GM21390 (cell line): ENCODE results near the gene MYH15.

Experiments used
- ATAC-seq: cut with Tn5 transposase; IDR thresholded peaks from one replicate; pipeline ENCODE4 v1.9.1; 2021; ENCODE audit not compliant: unreplicated experiment

MYH15 gene

GRCh38 chr3:108510496-108510895 lies at the start of gene MYH15:
MYH15 (minus strand) TSS chr3:108510596; CDS start chr3:108510530, 66 bp downstream.
- no peak for ATAC-seq

DNA sequence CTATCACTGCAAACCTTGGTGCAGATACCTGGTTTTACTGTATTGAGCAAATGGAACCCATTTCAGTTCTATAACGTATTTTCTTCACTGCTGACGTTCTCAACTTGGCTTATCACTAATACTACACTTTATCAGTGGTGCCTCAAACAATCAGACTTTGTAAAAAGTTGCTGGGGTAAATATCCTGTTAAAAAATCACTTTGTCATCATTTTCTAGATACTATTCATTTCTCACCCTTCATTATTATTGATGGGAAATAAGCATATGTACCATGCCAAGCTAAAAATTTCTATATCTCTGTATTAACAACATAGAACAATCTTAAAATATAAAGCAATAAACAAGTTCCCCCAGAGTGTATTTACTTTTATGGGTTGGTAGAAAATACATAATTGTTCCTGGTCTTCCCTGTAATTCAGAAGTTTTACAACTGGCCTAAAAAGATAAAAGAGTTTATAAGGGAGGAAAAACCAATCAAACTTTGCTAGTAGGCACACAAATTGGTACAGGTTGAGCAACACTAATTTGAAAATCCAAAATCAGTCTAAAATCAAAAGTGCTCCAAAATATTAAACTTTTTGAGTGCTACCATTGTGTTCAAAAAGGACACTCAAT lies 45.7 kb upstream of the MYH15 start:
- ATAC-seq: no peak

DNA sequence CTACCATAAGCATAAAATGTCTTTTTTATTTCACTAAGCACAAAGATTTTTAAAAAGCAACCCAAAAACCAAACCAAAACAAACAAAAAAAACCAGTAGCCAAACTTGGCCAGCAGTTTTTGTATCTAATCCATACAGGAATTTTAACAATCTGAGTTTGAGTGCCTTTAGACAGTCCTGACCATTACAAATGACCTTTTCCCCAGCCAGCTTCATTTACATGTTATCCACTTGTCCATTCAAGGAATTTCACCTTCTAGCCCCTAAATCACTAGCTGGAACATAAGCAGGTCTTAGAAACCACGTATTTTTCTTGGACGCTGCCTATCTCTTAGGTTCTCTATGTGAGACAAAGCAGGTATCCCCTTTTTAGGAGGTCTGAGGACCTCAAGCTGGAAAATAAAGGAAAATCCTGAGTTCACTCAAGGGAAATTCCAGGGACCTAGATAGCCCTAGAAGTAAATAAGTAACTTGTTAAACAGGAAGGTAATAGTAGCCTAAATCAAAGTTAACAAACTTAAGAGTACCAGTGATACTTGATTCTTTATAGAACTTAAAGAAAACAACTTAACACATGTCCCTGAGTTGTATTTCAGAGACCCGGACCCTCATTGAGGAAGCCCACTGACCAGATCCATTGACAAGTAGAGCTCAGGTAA lies 44.6 kb upstream of the MYH15 start:
- ATAC-seq: no peak

- no peak for ATAC-seq
Observed at GRCh38 chr3:108554229-108554628, 43.8 kb upstream of the MYH15 start.

GRCh38 chr3:108552267-108553159 lies 42.1 kb upstream of the MYH15 start:
- peak; percentile 56 for ATAC-seq

DNA sequence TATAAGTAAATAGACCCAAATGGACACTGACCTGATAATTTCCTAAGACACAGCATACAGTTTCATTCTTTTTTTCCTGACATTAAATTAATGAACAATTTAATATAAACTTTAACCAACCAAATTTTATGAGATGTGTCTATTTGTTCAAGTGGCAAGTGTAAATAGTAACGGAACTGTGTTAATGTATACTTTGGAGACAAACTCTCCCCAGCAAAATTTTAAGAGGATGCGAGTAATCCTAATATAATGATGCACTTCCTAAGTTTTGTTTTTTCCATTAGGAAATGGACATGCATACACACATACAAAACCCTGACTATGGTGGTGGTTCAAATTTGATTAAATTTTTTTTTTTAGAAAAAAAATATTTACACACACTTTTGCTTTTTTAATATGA lies 38.5 kb upstream of the MYH15 start:
- no peak for ATAC-seq

DNA sequence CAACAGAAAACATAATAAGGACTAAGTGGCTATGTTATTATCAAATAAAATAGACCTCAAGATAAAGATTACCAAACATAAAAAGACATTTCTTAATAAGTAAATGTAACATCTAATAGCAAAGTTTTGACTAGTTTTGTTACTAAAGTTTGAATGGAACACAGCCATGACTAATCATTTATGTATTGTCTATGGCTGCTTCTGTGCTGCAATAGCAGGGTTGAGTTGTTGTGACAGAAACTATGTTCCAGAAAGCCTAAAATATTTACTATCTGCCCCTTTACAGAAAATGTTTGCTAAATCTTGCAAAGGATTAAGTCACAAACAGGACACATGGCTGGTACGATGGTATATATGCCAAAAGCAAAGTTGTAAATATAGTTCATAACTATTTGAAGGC lies 37.9 kb upstream of the MYH15 start:
- no peak for ATAC-seq

GRCh38 chr3:108546692-108547091 lies 36.3 kb upstream of the MYH15 start:
- peak; percentile 46 for ATAC-seq

DNA sequence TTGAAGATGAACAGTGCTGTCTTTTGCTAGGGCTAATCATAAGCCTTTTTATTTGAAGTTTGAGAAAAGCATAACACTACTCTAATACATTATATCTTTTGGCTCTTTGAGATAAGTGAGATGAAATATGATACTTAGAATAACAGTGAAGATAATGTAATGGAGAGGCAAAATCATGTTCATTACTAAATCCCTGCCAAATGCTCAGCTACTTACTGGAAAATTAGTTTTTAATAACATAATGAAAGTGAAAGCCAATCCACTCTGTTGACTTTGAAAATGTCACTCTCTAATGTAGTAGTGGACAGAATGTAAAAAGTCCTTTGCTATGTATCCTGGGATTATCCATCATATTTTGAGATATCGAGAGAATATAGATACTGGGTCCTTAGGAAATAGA lies 35.9 kb upstream of the MYH15 start:
- peak; percentile 59 for ATAC-seq

- ATAC-seq: no peak
Observed at GRCh38 chr3:108538083-108538482, 27.7 kb upstream of the MYH15 start.

GRCh38 chr3:108528459-108529252 lies 18.3 kb upstream of the MYH15 start:
- ATAC-seq: peak; percentile 92

GRCh38 chr3:108527817-108528216 lies 17.4 kb upstream of the MYH15 start:
- ATAC-seq: no peak

GRCh38 chr3:108527109-108527508 lies 16.7 kb upstream of the MYH15 start:
- no peak for ATAC-seq

GRCh38 chr3:108525971-108526370 lies 15.6 kb upstream of the MYH15 start:
- ATAC-seq: no peak

GRCh38 chr3:108525256-108525655 lies 14.9 kb upstream of the MYH15 start:
- no peak for ATAC-seq

GRCh38 chr3:108524537-108524936 lies 14.1 kb upstream of the MYH15 start:
- ATAC-seq: no peak

DNA sequence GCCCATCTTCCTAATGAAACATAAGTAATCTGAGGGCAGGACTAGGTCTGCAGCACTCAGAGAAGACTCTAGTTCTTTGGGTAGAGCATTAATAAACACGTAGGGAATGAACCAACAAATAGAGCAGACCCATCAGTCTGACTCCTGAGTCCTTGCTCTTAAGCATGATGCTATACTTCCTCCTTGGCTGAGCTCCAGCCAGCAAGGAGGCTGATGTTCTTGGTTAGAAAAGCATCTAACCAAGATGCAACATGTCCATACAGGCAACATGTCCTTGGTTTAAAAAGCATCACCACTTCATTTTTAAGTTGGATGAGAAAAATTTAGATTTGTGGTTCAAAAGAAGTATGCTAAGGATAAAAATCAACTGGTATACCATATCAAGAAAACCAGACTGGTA lies 8.5 kb upstream of the MYH15 start:
- no peak for ATAC-seq

GRCh38 chr3:108516881-108517280 lies 6.5 kb upstream of the MYH15 start:
- no peak for ATAC-seq

GRCh38 chr3:108513961-108514360 lies 3.6 kb upstream of the MYH15 start:
- ATAC-seq: no peak

GRCh38 chr3:108512671-108513070 lies 2.3 kb upstream of the MYH15 start:
- no peak for ATAC-seq

DNA sequence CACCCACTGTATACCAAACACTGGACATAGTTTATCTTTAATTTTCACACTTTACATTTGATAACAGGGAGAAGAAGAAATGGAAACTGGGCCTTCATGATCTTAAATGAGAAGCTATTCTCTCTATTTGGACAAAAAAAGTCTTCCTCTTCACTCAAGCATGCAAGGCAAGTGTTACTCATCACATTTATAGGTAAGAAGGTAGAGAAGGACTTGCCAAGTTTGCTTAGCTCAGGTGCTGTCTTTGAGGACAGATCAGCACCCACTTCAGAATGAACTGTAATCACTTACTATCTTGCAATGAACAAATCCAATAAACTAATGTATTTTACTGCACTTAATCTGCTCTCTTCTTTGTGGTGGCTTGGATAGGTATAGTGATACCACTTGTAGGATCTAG lies 1.1 kb upstream of the MYH15 start:
- no peak for ATAC-seq
